ENCODE data around the gene NEDD9. TPM values are rescaled to one million over a fixed set of nuclear protein-coding genes. Genes with fewer than 3 reads are reported as not detected.
A peak's percentile ranks its signal among the peaks of the same experiment; 100 is the strongest.

Gene NEDD9
- total and polyA plus RNA-seq, 10 of the 15 experiments (the other 5 are each of a cell fraction or from before 2014, with no cell fraction given), result 4.9 to 92.6 (median 14.6) TPM

DNA sequence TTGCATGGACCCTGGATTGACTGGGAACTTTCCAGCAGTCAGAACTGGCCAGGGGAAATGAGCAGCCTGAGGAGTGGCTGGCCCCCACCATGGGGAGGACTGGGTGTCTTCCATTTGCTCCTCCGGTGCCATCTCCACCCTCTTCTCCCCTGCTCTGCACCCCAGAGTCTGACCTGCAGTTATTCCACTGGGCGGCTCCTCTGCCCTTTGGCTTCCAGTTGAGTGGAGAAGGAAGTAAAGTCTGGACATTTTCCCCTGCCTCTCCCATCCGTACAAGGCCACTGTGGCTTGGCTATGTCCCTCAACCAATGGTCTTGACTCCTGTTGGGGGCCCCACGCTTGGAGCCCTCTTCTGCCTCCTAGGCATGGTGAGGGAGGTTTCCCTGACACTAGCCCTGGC, 47.9 kb upstream of the NEDD9 start (continued):
- TF ChIP-seq, protein P1, sequence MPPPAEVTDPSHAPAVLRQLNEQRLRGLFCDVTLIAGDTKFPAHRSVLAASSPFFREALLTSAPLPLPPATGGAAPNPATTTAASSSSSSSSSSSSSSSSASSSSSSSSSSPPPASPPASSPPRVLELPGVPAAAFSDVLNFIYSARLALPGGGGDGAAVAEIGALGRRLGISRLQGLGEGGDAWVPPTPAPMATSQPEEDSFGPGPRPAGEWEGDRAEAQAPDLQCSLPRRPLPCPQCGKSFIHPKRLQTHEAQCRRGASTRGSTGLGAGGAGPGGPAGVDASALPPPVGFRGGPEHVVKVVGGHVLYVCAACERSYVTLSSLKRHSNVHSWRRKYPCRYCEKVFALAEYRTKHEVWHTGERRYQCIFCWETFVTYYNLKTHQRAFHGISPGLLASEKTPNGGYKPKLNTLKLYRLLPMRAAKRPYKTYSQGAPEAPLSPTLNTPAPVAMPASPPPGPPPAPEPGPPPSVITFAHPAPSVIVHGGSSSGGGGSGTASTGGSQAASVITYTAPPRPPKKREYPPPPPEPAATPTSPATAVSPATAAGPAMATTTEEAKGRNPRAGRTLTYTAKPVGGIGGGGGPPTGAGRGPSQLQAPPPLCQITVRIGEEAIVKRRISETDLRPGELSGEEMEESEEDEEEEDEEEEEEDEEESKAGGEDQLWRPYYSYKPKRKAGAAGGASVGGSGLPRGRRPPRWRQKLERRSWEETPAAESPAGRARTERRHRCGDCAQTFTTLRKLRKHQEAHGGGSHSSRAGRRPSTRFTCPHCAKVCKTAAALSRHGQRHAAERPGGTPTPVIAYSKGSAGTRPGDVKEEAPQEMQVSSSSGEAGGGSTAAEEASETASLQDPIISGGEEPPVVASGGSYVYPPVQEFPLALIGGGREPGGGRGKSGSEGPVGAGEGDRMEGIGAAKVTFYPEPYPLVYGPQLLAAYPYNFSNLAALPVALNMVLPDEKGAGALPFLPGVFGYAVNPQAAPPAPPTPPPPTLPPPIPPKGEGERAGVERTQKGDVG (CRISPR knock-in tag; IDR thresholded peaks at IDR 0.05), result no peak
- no peak for TF ChIP-seq FOXM1 (IDR thresholded peaks at IDR 0.05; ENCODE audit: low read depth, low read length)
- no peak for TF ChIP-seq CBFB (IDR thresholded peaks at IDR 0.05; ENCODE audit: low read depth)
- TF ChIP-seq RAD51 (IDR thresholded peaks at IDR 0.05), result no peak
- TF ChIP-seq MAX (IDR thresholded peaks at IDR 0.05; ENCODE audit: low read depth, low read length), result no peak
- TF ChIP-seq PBX3 (IDR thresholded peaks at IDR 0.05; ENCODE audit: insufficient replicate concordance, low read depth, low read length), result no peak

DNA sequence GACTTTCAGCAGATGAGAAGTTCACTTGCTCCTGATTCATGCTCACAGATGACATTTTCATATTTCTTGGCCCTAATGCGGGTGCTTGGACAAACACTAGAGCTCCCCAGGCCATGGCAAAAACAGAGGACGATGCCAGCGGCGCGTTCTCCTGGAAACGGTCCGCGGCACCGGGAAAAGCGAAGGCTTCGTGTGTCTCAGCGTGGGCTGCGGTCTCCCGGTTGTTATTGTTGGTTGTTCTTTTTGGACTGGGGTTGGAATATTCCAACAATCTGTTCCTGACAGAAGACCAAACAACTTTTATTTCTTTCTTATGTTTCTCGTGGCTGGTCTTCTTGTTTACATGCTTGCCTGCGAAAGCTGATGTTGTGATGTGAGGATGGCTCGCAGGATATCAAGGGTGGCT, 46.8 kb upstream of the NEDD9 start:
- ATAC-seq, result no peak
- Histone ChIP-seq H3K4me3 (no peak overlapping the region), H2AFZ (ENCODE audit: control insufficient read depth, low read depth, low read length) (no peak overlapping the region), H3K9ac (ENCODE audit: control insufficient read depth, insufficient read depth, low read length) (no peak overlapping the region), H3K4me2 (ENCODE audit: control insufficient read depth, insufficient read depth) (no peak overlapping the region), H3K9me3 (replicated peaks; ENCODE audit: control insufficient read depth, insufficient read depth, low read length) (no peaks in the 10 kb centered on the region), H3K27me3 (replicated peaks in 1 of 2; ENCODE audit: control insufficient read depth in 2 of 2, insufficient read depth in 2 of 2, low read length in 1 of 2) (no peaks in the 10 kb centered on the region), H3K4me1 (ENCODE audit: control insufficient read depth, insufficient read depth, low read length) (peaks cover 46% of the 10 kb centered on the region), H4K20me1 (ENCODE audit: control insufficient read depth, insufficient read depth) (no peaks in the 10 kb centered on the region), H3K36me3 (ENCODE audit: control insufficient read depth in 2 of 2, insufficient read depth in 2 of 2, low read length in 1 of 2) (peaks cover 4 to 8% of the 10 kb centered on the region in 2 experiments), H3K27ac (ENCODE audit: control insufficient read depth, insufficient read depth) (peak overlapping the region; percentile 95), H3K79me2 (ENCODE audit: control insufficient read depth, insufficient read depth, low read length) (no peaks in the 10 kb centered on the region; the same call in none of the 2 replicates)
- 99% methylated on average over 17 of the region's 17 CpGs for WGBS (ENCODE audit: insufficient coverage, insufficient replicate concordance, low lambda C conversion rate, missing lambda C conversion rate)
- no peak for DNase-seq (ENCODE audit: low read depth, low spot score)
- BruUV-seq (replicated peaks), result no TSS peak
- ChIA-PET POLR2A (interaction anchor here (0.6 to 6.1 kb wide), 6 partner anchors 8 to 102 kb away, joined by 3 to 67 read pairs (median 3); partner anchors contain the start of gene NEDD9), RAD21 (ENCODE audit: unreplicated experiment) (interaction anchor here (1.0 to 6.3 kb wide), 16 partner anchors 12 to 236 kb away, joined by 3 to 108 read pairs (median 15); partner anchors contain the start of gene NEDD9), SMC1A (ENCODE audit: uncharacterized antibody, unreplicated experiment) (interaction anchor here (0.9 to 7.2 kb wide), 23 partner anchors 11 to 236 kb away, joined by 3 to 112 read pairs (median 10); partner anchors contain the start of gene NEDD9), CTCF (interaction anchor here (0.8 to 4.0 kb wide), 4 partner anchors 13 to 217 kb away, joined by 4 to 18 read pairs (median 8); no protein-coding TSS in a partner anchor)
- intact Hi-C loops (cut with micrococcal nuclease; ENCODE audit: unreplicated experiment) (loop anchor here (5.0 kb wide), 2 partner anchors 43 to 107 kb away; no protein-coding TSS in a partner anchor), in situ Hi-C loops (cut with MboI) (no loop called here)
- no peak for FAIRE-seq
- no peak for TF ChIP-seq CHD2 (IDR thresholded peaks at IDR 0.05; ENCODE audit: borderline replicate concordance, low read depth, low read length)
- TF ChIP-seq PRDM15 (CRISPR knock-in tag; IDR thresholded peaks at IDR 0.05), result no peak
- no peak for TF ChIP-seq ZNF24 (IDR thresholded peaks at IDR 0.05)
- TF ChIP-seq, protein P1 (CRISPR knock-in tag; IDR thresholded peaks at IDR 0.05), result no peak

Data from GM12878 (cell line).